Lung (tissue), 12 donors: ENCODE measurements around the gene PXN. TPM values are rescaled to one million over a fixed set of nuclear protein-coding genes. Genes with fewer than 3 reads are reported as not detected.
"Not testable (repeated sequence)": the region's sequence is repeated elsewhere in the genome, so short reads cannot be mapped to it uniquely, and the experiment has no call there.

Experiments
- ATAC-seq: fragments of 200-7000 bp; cut with Tn5 transposase; one replicate; pipeline ENCODE4 v1.9.1; 2020; ENCODE audit warnings: moderate number of reproducible peaks; ENCODE audit not compliant: insufficient read depth, low FRiP score
- DNase-seq, 3 donors: peaks; one replicate each; pipeline ENCODE4 v3.0.0-alpha.2; 2013 to 2017
- H3K27ac ChIP-seq, 2 donors: one replicate each; pipeline ENCODE4 v1.5.1; 2013; ENCODE audit warnings: mild to moderate bottlenecking in 2 of 2, moderate library complexity in 2 of 2, control low read depth in 1 of 2, inconsistent platforms in 1 of 2, low read depth in 1 of 2, low read length in 1 of 2
- H3K27me3 ChIP-seq, 3 donors: one replicate each; pipeline ENCODE4 v1.5.1; 2013; ENCODE audit warnings: low read length in 2 of 3; ENCODE audit not compliant: control insufficient read depth in 3 of 3, insufficient read depth in 3 of 3
- H3K36me3 ChIP-seq, 4 donors: one replicate each; pipeline ENCODE4 v1.5.1; 2013; ENCODE audit warnings: low read length in 4 of 4, mild to moderate bottlenecking in 1 of 4, moderate library complexity in 1 of 4; ENCODE audit not compliant: control insufficient read depth in 4 of 4, insufficient read depth in 4 of 4
- H3K4me1 ChIP-seq, 5 donors: one replicate each; pipeline ENCODE4 v1.5.1; 2013; ENCODE audit warnings: low read length in 5 of 5, mild to moderate bottlenecking in 2 of 5, moderate library complexity in 1 of 5; ENCODE audit not compliant: control insufficient read depth in 5 of 5, insufficient read depth in 5 of 5
- H3K4me3 ChIP-seq: one replicate; pipeline ENCODE4 v1.5.1; 2013; ENCODE audit warnings: mild to moderate bottlenecking, control low read depth, moderate library complexity
- H3K9ac ChIP-seq, 2 donors: one replicate each; pipeline ENCODE4 v1.5.1; 2013; ENCODE audit warnings: low read length in 2 of 2, control low read depth in 1 of 2; ENCODE audit not compliant: insufficient read depth in 1 of 2
- H3K9me3 ChIP-seq, 4 donors: one replicate each; pipeline ENCODE4 v1.5.1; 2013; ENCODE audit warnings: low read length in 3 of 4, mild to moderate bottlenecking in 1 of 4, moderate library complexity in 1 of 4; ENCODE audit not compliant: control insufficient read depth in 4 of 4, insufficient read depth in 3 of 4
- CTCF ChIP-seq: IDR thresholded peaks from 2 replicates; pipeline ENCODE4 v1.5.1; 2012; ENCODE audit warnings: mild to moderate bottlenecking; ENCODE audit errors: control extremely low read depth, extremely low read depth
- WGBS, 2 donors: extraction: QIAGEN DNeasy Blood & Tissue Kit; methylation state at CpG; one replicate each; pipeline ENCODE4 v1.1.7; 2013; 5-methylcytosine and 5-hydroxymethylcytosine counted together
- polyA plus RNA-seq, 2 donors: library from polyadenylated mRNA; stranded (reverse); fragments of 200-250 nt; gene quantifications; one replicate each; pipeline ENCODE4 v1.2.1, GENCODE V29; 2013
- total RNA-seq, 2 donors: library from RNA; depleted of rRNA in 1 of 2; stranded (reverse); fragments of >200 nt in 1 of 2; gene quantifications; one replicate each; pipeline ENCODE4 v1.2.1, GENCODE V29; 2014 to 2021
- donor health status: control.
- donor health status: control.
- donor health status: Bipolar disorder and iron deficiency.
- donor health status: healthy.
- donor health status: DM: yes; HTN: yes; CAD: no.

The PXN gene
- total and polyA plus RNA-seq, 4 donors = 81.1 to 117 (median 90.6) TPM

GRCh38 chr12:120214626-120215356 lies 50.7 kb downstream of the PXN start:
- Histone ChIP-seq H3K4me1 (no peaks in the 10 kb centered on the region), H3K36me3 (peaks cover 16 to 73% (median 31%) of the 10 kb centered on the region in 4 donors), H3K9me3 (no peaks in the 10 kb centered on the region), H3K4me3 (no peak overlapping the region), H3K9ac (no peak overlapping the region), H3K27ac (no peak overlapping the region), H3K27me3 (no peaks in the 10 kb centered on the region)
- no peak for DNase-seq
- WGBS, 2 donors = 91 to 94% methylated on average over 34 of the region's 34 CpGs
- no peak for TF ChIP-seq CTCF
- no peak for ATAC-seq

- ATAC-seq (no peak), DNase-seq (no peak)
- no peak overlapping the region for H3K27ac ChIP-seq
- no peaks in the 10 kb centered on the region for H3K4me1 ChIP-seq
- no peaks in the 10 kb centered on the region for H3K9me3 ChIP-seq
- TF ChIP-seq CTCF = no peak
- no peaks in the 10 kb centered on the region for H3K27me3 ChIP-seq
- H3K9ac ChIP-seq = no peak overlapping the region
- no peak overlapping the region for H3K4me3 ChIP-seq
- peaks cover 12 to 63% (median 27%) of the 10 kb centered on the region in 4 donors for H3K36me3 ChIP-seq
- WGBS, 2 donors = 95 to 96% methylated on average over 20 of the region's 20 CpGs
Measured at GRCh38 chr12:120213758-120214157, 51.8 kb downstream of the PXN start.

GRCh38 chr12:120213182-120213581 lies 52.3 kb downstream of the PXN start:
- 92 to 97% methylated on average over 5 of the region's 5 CpGs for WGBS, 2 donors
- H3K9ac ChIP-seq, ATAC-seq, H3K4me1 ChIP-seq, H3K27ac ChIP-seq, H3K9me3 ChIP-seq, H3K4me3 ChIP-seq, DNase-seq, H3K27me3 ChIP-seq: not testable (repeated sequence)
- peaks cover 10 to 61% (median 26%) of the 10 kb centered on the region in 4 donors for H3K36me3 ChIP-seq

GRCh38 chr12:120212301-120212700 lies 53.2 kb downstream of the PXN start:
- peaks cover 13 to 63% (median 26%) of the 10 kb centered on the region in 4 donors for H3K36me3 ChIP-seq
- H3K4me1 ChIP-seq = no peaks in the 10 kb centered on the region
- no peaks in the 10 kb centered on the region for H3K27me3 ChIP-seq
- H3K9me3 ChIP-seq = no peaks in the 10 kb centered on the region
- no peak for ATAC-seq
- TF ChIP-seq CTCF = no peak
- no peak overlapping the region for H3K9ac ChIP-seq
- 95 to 97% methylated on average over 24 of the region's 24 CpGs for WGBS, 2 donors
- no peak for DNase-seq
- H3K4me3 ChIP-seq = no peak overlapping the region
- no peak overlapping the region for H3K27ac ChIP-seq
